GM23248 (cell line): ENCODE measurements around the gene AMPH. TPM values are rescaled to one million over a fixed set of nuclear protein-coding genes. Genes with fewer than 3 reads are reported as not detected.
A peak's percentile ranks its signal among the peaks of the same experiment; 100 is the strongest.

ENCODE experiments used
- DNase-seq: peaks from one replicate; pipeline ENCODE4 v3.0.0-alpha.2; 2015
- H2AFZ ChIP-seq: fragments of 200-600 bp; sonication (generic); 2 replicates; pipeline ENCODE4 v1.6.1; 2016; ENCODE audit warnings: antibody characterized with exemption
- H3F3A ChIP-seq: fragments of 200-600 bp; sonication (generic); 2 replicates; pipeline ENCODE4 v1.6.1; 2016; ENCODE audit warnings: mild to moderate bottlenecking, antibody characterized with exemption, mixed run types; ENCODE audit not compliant: insufficient read depth
- H3K27ac ChIP-seq: fragments of 200-600 bp; sonication (generic); 2 replicates; pipeline ENCODE4 v1.5.1; 2016; ENCODE audit warnings: mild to moderate bottlenecking
- H3K27me3 ChIP-seq: fragments of 200-600 bp; sonication (generic); replicated peaks from 2 replicates; pipeline ENCODE4 v1.6.1; 2016; ENCODE audit warnings: mild to moderate bottlenecking; ENCODE audit not compliant: insufficient read depth
- H3K36me3 ChIP-seq: fragments of 200-600 bp; sonication (generic); 2 replicates; pipeline ENCODE4 v1.6.1; 2016; ENCODE audit warnings: low read depth, mild to moderate bottlenecking
- H3K4me1 ChIP-seq: fragments of 200-600 bp; sonication (generic); 2 replicates; pipeline ENCODE4 v1.6.1; 2016; ENCODE audit warnings: mild to moderate bottlenecking; ENCODE audit not compliant: insufficient read depth
- H3K4me2 ChIP-seq: fragments of 200-600 bp; sonication (generic); one replicate; pipeline ENCODE4 v1.6.1; 2016; ENCODE audit warnings: mild to moderate bottlenecking; ENCODE audit not compliant: unreplicated experiment
- H3K4me3 ChIP-seq: fragments of 200-600 bp; sonication (generic); 2 replicates; pipeline ENCODE4 v1.5.1; 2016; ENCODE audit warnings: mild to moderate bottlenecking
- H3K79me2 ChIP-seq: fragments of 200-600 bp; sonication (generic); 2 replicates; pipeline ENCODE4 v1.6.1; 2016; ENCODE audit warnings: mild to moderate bottlenecking; ENCODE audit not compliant: insufficient read depth
- H3K9ac ChIP-seq: fragments of 200-600 bp; sonication (generic); 2 replicates; pipeline ENCODE4 v1.6.1; 2016; ENCODE audit warnings: mild to moderate bottlenecking
- H3K9me2 ChIP-seq: fragments of 200-600 bp; sonication (generic); 2 replicates; pipeline ENCODE4 v1.6.1; 2016; ENCODE audit warnings: mixed run types, mild to moderate bottlenecking, moderate library complexity; ENCODE audit not compliant: insufficient read depth
- H3K9me3 ChIP-seq: fragments of 200-600 bp; sonication (generic); one replicate; pipeline ENCODE4 v1.6.1; 2017; ENCODE audit warnings: low read depth
- H4K20me1 ChIP-seq: fragments of 200-600 bp; sonication (generic); 2 replicates; pipeline ENCODE4 v1.6.0; 2016; ENCODE audit not compliant: insufficient read depth
- EZH2 ChIP-seq: fragments of 200-600 bp; sonication (generic); IDR thresholded peaks from 2 replicates; pipeline ENCODE4 v1.6.1; 2018; ENCODE audit warnings: antibody characterized with exemption, mild to moderate bottlenecking; ENCODE audit not compliant: insufficient read depth, poor library complexity, severe bottlenecking
- EZH2phosphoT487 ChIP-seq: fragments of 200-600 bp; sonication (generic); IDR thresholded peaks from 2 replicates; pipeline ENCODE4 v1.6.1; 2018; ENCODE audit warnings: antibody characterized with exemption, moderate library complexity, mild to moderate bottlenecking, low read depth; ENCODE audit not compliant: insufficient read depth
- WGBS, 2 experiments: methylation state at CpG; one replicate each; pipeline ENCODE4 v1.1.6; 2015 to 2017; ENCODE audit warnings: low lambda C conversion rate in 2 of 2, low coverage in 1 of 2; ENCODE audit errors: missing lambda C conversion rate in 2 of 2; 5-methylcytosine and 5-hydroxymethylcytosine counted together
- in situ Hi-C: fragments of 300-500 bp; cut with MboI; formaldehyde crosslinking; loops from 2 replicates; pipeline ENCODE4 v1.15.0; 2020
- polyA plus RNA-seq: library from polyadenylated mRNA; unstranded; fragments of >200 nt; fragmentation: Nextera tagmentation; extraction: Ambion mirVana; gene quantifications from 2 replicates; pipeline ENCODE4 v1.2.1, GENCODE V29; 2016
- total RNA-seq: library from RNA; depleted of rRNA; stranded (reverse); fragments of >200 nt; shearing (Covaris generic); gene quantifications from 2 replicates; pipeline ENCODE4 v1.2.3, GENCODE V29; 2014

Gene AMPH
- total and polyA plus RNA-seq, 2 experiments from 2014 or later = 3.1 to 4.9 TPM

- no peak overlapping the region for H3K27ac ChIP-seq
- DNase-seq = peak; percentile 9
- H3K4me3 ChIP-seq = no peak overlapping the region
- no peaks in the 10 kb centered on the region for H3K36me3 ChIP-seq
- H2AFZ ChIP-seq = no peak overlapping the region
- peaks cover 18% of the 10 kb centered on the region for H3K4me1 ChIP-seq
- in situ Hi-C loops = loop anchor here (10.0 kb wide), 1 partner anchor 202 kb away; no protein-coding TSS in a partner anchor
- 24 to 36% methylated on average over 3 of the region's 3 CpGs for WGBS, 2 experiments
- H3K27me3 ChIP-seq = no peaks in the 10 kb centered on the region
- no peaks in the 10 kb centered on the region for H3K79me2 ChIP-seq
- no peak overlapping the region for H3K9ac ChIP-seq
- TF ChIP-seq EZH2phosphoT487 = no peak
- no peak for TF ChIP-seq EZH2
- H3K9me2 ChIP-seq = no peaks in the 10 kb centered on the region
- peak overlapping the region; percentile 38 for H3K4me2 ChIP-seq
- peaks cover 20% of the 10 kb centered on the region for H3F3A ChIP-seq
- no peaks in the 10 kb centered on the region for H3K9me3 ChIP-seq
- no peaks in the 10 kb centered on the region for H4K20me1 ChIP-seq
These were observed 178.0 kb downstream of the AMPH start for GRCh38 chr7:38453168-38453567.

- H2AFZ ChIP-seq = no peak overlapping the region
- H3K27me3 ChIP-seq = no peaks in the 10 kb centered on the region
- 21 to 25% methylated on average over 1 of the region's 1 CpG for WGBS, 2 experiments
- H3K9me3 ChIP-seq = no peaks in the 10 kb centered on the region
- in situ Hi-C loops = loop anchor here (10.0 kb wide), 1 partner anchor 202 kb away; no protein-coding TSS in a partner anchor
- DNase-seq = peak; percentile 73
- TF ChIP-seq EZH2phosphoT487 (no peak), EZH2 (no peak)
- peak overlapping the region; percentile 38 for H3K4me2 ChIP-seq
- no peaks in the 10 kb centered on the region for H4K20me1 ChIP-seq
- no peak overlapping the region for H3K4me3 ChIP-seq
- no peaks in the 10 kb centered on the region for H3K79me2 ChIP-seq
- peaks cover 22% of the 10 kb centered on the region for H3K4me1 ChIP-seq
- H3K9me2 ChIP-seq = no peaks in the 10 kb centered on the region
- H3F3A ChIP-seq = peaks cover 24% of the 10 kb centered on the region
- no peak overlapping the region for H3K27ac ChIP-seq
- no peaks in the 10 kb centered on the region for H3K36me3 ChIP-seq
- H3K9ac ChIP-seq = no peak overlapping the region
These were observed 178.5 kb downstream of the AMPH start for GRCh38 chr7:38452681-38453108.

- in situ Hi-C loops = loop anchor here (10.0 kb wide), 1 partner anchor 203 kb away; no protein-coding TSS in a partner anchor
- Histone ChIP-seq H3K79me2 (no peaks in the 10 kb centered on the region), H3K27me3 (no peaks in the 10 kb centered on the region), H3K27ac (peak overlapping the region; percentile 10; the same call in 1 of the 2 replicates), H3K4me1 (peaks cover 24% of the 10 kb centered on the region), H3K4me3 (no peak overlapping the region), H3K4me2 (peak overlapping the region; percentile 38), H2AFZ (no peak overlapping the region), H3K9ac (no peak overlapping the region), H3K9me3 (no peaks in the 10 kb centered on the region), H4K20me1 (no peaks in the 10 kb centered on the region), H3K36me3 (no peaks in the 10 kb centered on the region), H3K9me2 (no peaks in the 10 kb centered on the region), H3F3A (peaks cover 31% of the 10 kb centered on the region)
- TF ChIP-seq EZH2phosphoT487 (no peak), EZH2 (no peak)
- peak; percentile 76 for DNase-seq
- WGBS, 2 experiments = 0% methylated on average over 2 of the region's 2 CpGs
These were observed 179.3 kb downstream of the AMPH start for GRCh38 chr7:38451840-38452239.

DNA sequence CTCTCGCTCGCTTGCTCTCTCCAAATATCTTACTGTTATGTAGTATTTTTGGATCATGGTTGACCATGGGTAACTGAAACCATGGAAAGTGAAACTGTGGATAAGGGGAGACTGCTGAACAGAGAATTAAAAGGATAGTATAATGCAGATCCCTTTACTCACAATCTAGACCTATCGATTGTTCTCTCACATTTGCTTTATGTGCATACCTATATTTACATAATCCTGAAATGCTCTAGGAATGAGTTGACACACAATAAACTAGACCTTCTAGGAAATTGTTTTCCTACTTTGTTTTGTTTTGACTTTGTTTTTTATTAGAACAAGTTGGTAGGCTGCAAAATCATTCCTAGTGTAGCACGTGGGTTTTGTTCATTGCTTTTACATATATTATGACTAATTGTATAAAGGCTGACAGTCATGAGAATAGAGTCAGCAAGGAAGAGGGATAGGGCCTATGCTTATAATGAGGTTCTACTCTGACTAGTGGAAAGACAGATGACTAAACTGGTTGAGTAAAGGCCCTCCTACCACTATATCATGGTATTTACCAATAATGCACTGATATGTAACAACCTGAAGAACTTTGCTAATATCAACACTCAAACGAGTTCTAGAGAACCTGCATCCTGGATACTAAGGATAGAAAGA, 182.5 kb downstream of the AMPH start:
- peaks cover 31% of the 10 kb centered on the region for H3F3A ChIP-seq
- no peaks in the 10 kb centered on the region for H3K27me3 ChIP-seq
- no peaks in the 10 kb centered on the region for H3K9me3 ChIP-seq
- H3K4me2 ChIP-seq = no peak overlapping the region
- WGBS, 2 experiments = 72 to 73% methylated on average over 5 of the region's 5 CpGs
- in situ Hi-C loops = no loop called here
- peaks cover 24% of the 10 kb centered on the region for H3K4me1 ChIP-seq
- H3K4me3 ChIP-seq = no peak overlapping the region
- no peaks in the 10 kb centered on the region for H3K9me2 ChIP-seq
- no peak overlapping the region for H2AFZ ChIP-seq
- H3K79me2 ChIP-seq = no peaks in the 10 kb centered on the region
- no peaks in the 10 kb centered on the region for H3K36me3 ChIP-seq
- no peak for TF ChIP-seq EZH2
- no peak overlapping the region for H3K27ac ChIP-seq
- DNase-seq = peak; percentile 51
- no peak overlapping the region for H3K9ac ChIP-seq
- no peaks in the 10 kb centered on the region for H4K20me1 ChIP-seq
